H1 (cell line): ENCODE data around the gene OLFML2A. TPM values are rescaled to one million over a fixed set of nuclear protein-coding genes. Genes with fewer than 3 reads are reported as not detected.
"Not testable (repeated sequence)": the region's sequence is repeated elsewhere in the genome, so short reads cannot be mapped to it uniquely, and the experiment has no call there.

Source experiments
- CTCF ChIA-PET: fragments of 300-600 bp; sonication (Branson Sonifier 250); formaldehyde crosslinking; loops from one replicate; lab custom pipeline; 2021; ENCODE audit not compliant: partially characterized antibody; lab: Charles Lee
- POLR2A ChIA-PET: fragments of 300-600 bp; sonication (Branson Sonifier 250); formaldehyde crosslinking; loops from one replicate; lab custom pipeline; 2021; ENCODE audit warnings: inconsistent platforms; ENCODE audit not compliant: partially characterized antibody; lab: Charles Lee
- DNase-seq, 2 experiments: peaks; one replicate each; pipeline versions ENCODE4 v3.0.0 to v3.0.0-alpha.2; 2010 to 2022; ENCODE audit warnings: low spot score in 2 of 2, low read depth in 1 of 2, mixed read lengths in 1 of 2
- FAIRE-seq: peaks from 2 replicates; lab custom pipeline; 2011; peaks lifted over from hg19 to GRCh38; lab: Jason Lieb, UNC
- H2AFZ ChIP-seq: 2 replicates; pipeline ENCODE4 v1.8.1; 2012; ENCODE audit warnings: low read length, inconsistent platforms
- H2AK5ac ChIP-seq: 2 replicates; pipeline ENCODE4 v1.6.1; 2013; ENCODE audit warnings: low read depth, low read length
- H2BK120ac ChIP-seq: replicated peaks from 2 replicates; pipeline ENCODE3; 2013; ENCODE audit warnings: low read depth, low read length, inconsistent platforms
- H2BK12ac ChIP-seq: 2 replicates; pipeline ENCODE4 v1.6.1; 2013; ENCODE audit warnings: low read depth, low read length
- H2BK15ac ChIP-seq: 2 replicates; pipeline ENCODE4 v1.6.1; 2013; ENCODE audit warnings: low read length
- H2BK20ac ChIP-seq: 2 replicates; pipeline ENCODE4 v1.6.1; 2013; ENCODE audit warnings: low read length
- H2BK5ac ChIP-seq: 2 replicates; pipeline ENCODE4 v1.6.1; 2013; ENCODE audit warnings: low read depth, low read length
- H3K14ac ChIP-seq: 2 replicates; pipeline ENCODE4 v1.6.1; 2013; ENCODE audit warnings: inconsistent platforms; ENCODE audit not compliant: insufficient read length
- H3K18ac ChIP-seq: 2 replicates; pipeline ENCODE4 v1.6.1; 2013; ENCODE audit warnings: low read length; ENCODE audit errors: extremely low read depth
- H3K23ac ChIP-seq: 2 replicates; pipeline ENCODE4 v1.6.1; 2013; ENCODE audit warnings: inconsistent platforms; ENCODE audit not compliant: insufficient read length
- H3K23me2 ChIP-seq: 2 replicates; pipeline ENCODE4 v1.6.1; 2013; ENCODE audit warnings: low read depth, low read length
- H3K27ac ChIP-seq: 2 replicates; pipeline ENCODE4 v1.6.1; 2011; ENCODE audit warnings: low read depth, low read length, inconsistent platforms
- H3K27me3 ChIP-seq, 4 experiments: replicated peaks in 1 of 4; 1 replicate in 1 of 4; 2 replicates in 3 of 4; pipeline versions ENCODE4 v1.6.1 to v1.8.1; 2011 to 2013; ENCODE audit warnings: low read length in 3 of 4, mild to moderate bottlenecking in 3 of 4, inconsistent platforms in 2 of 4, mixed read lengths in 2 of 4, moderate library complexity in 1 of 4; ENCODE audit not compliant: control insufficient read depth in 3 of 4, insufficient read depth in 3 of 4; ENCODE audit errors: extremely low read depth in 1 of 4
- H3K36me3 ChIP-seq, 4 experiments: 2 replicates each; pipeline versions ENCODE4 v1.6.1 to v1.8.1; 2011 to 2013; ENCODE audit warnings: mild to moderate bottlenecking in 4 of 4, low read length in 3 of 4, moderate library complexity in 2 of 4, control low read depth in 1 of 4, inconsistent platforms in 1 of 4; ENCODE audit not compliant: insufficient read depth in 4 of 4, control insufficient read depth in 2 of 4
- H3K4ac ChIP-seq: replicated peaks from 2 replicates; pipeline ENCODE3; 2013; ENCODE audit warnings: low read length, low read depth, mixed read lengths, inconsistent platforms; ENCODE audit not compliant: insufficient read length
- H3K4me1 ChIP-seq, 4 experiments: replicated peaks in 1 of 4; 1 replicate in 1 of 4; 2 replicates in 3 of 4; pipeline versions ENCODE4 v1.6.1 to v1.8.1; 2011 to 2013; ENCODE audit warnings: low read length in 3 of 4, inconsistent platforms in 2 of 4, mixed read lengths in 1 of 4; ENCODE audit not compliant: insufficient read depth in 4 of 4, control insufficient read depth in 3 of 4
- H3K4me2 ChIP-seq, 2 experiments: 2 replicates each; pipeline versions ENCODE4 v1.6.1 to v1.8.1; 2011 to 2013; ENCODE audit warnings: low read depth in 2 of 2, low read length in 2 of 2, control low read depth in 1 of 2, inconsistent platforms in 1 of 2, mild to moderate bottlenecking in 1 of 2; ENCODE audit not compliant: insufficient read depth in 1 of 2
- H3K4me3 ChIP-seq, 4 experiments: fragments of 200-600, 300-600 bp in 1 of 4; sonication (generic), shearing (Covaris generic), sonication (Bioruptor Twin) in 1 of 4; 2 replicates each; pipeline versions ENCODE4 v1.5.1 to v1.8.1; 2011 to 2016; ENCODE audit warnings: low read length in 4 of 4, low read depth in 3 of 4, control low read depth in 2 of 4, inconsistent platforms in 2 of 4, mild to moderate bottlenecking in 2 of 4, mixed read lengths in 1 of 4, moderate library complexity in 1 of 4; ENCODE audit not compliant: insufficient read depth in 2 of 4; ENCODE audit errors: extremely low read depth in 1 of 4
- H3K56ac ChIP-seq: replicated peaks from 2 replicates; pipeline ENCODE3; 2013; ENCODE audit warnings: low read depth, mild to moderate bottlenecking, mixed read lengths, low read length, inconsistent platforms; ENCODE audit not compliant: insufficient read length
- H3K79me1 ChIP-seq: 2 replicates; pipeline ENCODE4 v1.6.1; 2013; ENCODE audit warnings: low read depth, low read length, control low read depth
- H3K79me2 ChIP-seq, 2 experiments: 2 replicates each; pipeline versions ENCODE4 v1.6.1 to v1.8.1; 2012 to 2013; ENCODE audit warnings: low read length in 2 of 2, mild to moderate bottlenecking in 2 of 2, inconsistent platforms in 1 of 2; ENCODE audit not compliant: insufficient read depth in 2 of 2, control insufficient read depth in 1 of 2
- H3K9ac ChIP-seq, 4 experiments: replicated peaks in 1 of 4; 1 replicate in 1 of 4; 2 replicates in 3 of 4; pipeline versions ENCODE4 v1.6.1 to v1.8.1; 2011 to 2013; ENCODE audit warnings: low read depth in 3 of 4, low read length in 3 of 4, control low read depth in 2 of 4, mild to moderate bottlenecking in 2 of 4, moderate library complexity in 2 of 4, inconsistent platforms in 1 of 4; ENCODE audit errors: extremely low read depth in 1 of 4
- H3K9me3 ChIP-seq, 2 experiments: 2 replicates each; pipeline versions ENCODE4 v1.6.1 to v1.8.1; 2012 to 2013; ENCODE audit warnings: mild to moderate bottlenecking in 2 of 2, moderate library complexity in 2 of 2, control low read depth in 1 of 2, inconsistent platforms in 1 of 2, low read depth in 1 of 2, low read length in 1 of 2, mixed read lengths in 1 of 2; ENCODE audit not compliant: insufficient read depth in 2 of 2
- H4K20me1 ChIP-seq, 2 experiments: replicated peaks in 1 of 2; 2 replicates each; pipeline versions ENCODE3 to v1.8.1; 2011 to 2013; ENCODE audit warnings: inconsistent platforms in 2 of 2, low read length in 2 of 2, mild to moderate bottlenecking in 1 of 2; ENCODE audit not compliant: insufficient read depth in 2 of 2, control insufficient read depth in 1 of 2
- H4K5ac ChIP-seq: 2 replicates; pipeline ENCODE4 v1.6.1; 2013; ENCODE audit warnings: low read length, low read depth, mixed read lengths, inconsistent platforms; ENCODE audit not compliant: insufficient read length
- H4K8ac ChIP-seq: 2 replicates; pipeline ENCODE4 v1.8.0; 2013; ENCODE audit warnings: mild to moderate bottlenecking, moderate library complexity, low read length, inconsistent platforms; ENCODE audit not compliant: insufficient read depth; ENCODE audit errors: extremely low read depth
- H4K91ac ChIP-seq: replicated peaks from 2 replicates; pipeline ENCODE3; 2013; ENCODE audit warnings: low read length, mixed read lengths, inconsistent platforms; ENCODE audit not compliant: insufficient read length
- WGBS, 2 experiments: shearing (Covaris generic) in 1 of 2; methylation state at CpG; one replicate each; pipeline versions ENCODE4 v1.1.6 to v1.1.7; 2013 to 2015; ENCODE audit warnings: low lambda C conversion rate in 2 of 2, mixed read lengths in 2 of 2, inconsistent platforms in 1 of 2, low coverage in 1 of 2, missing lambda C conversion rate in 1 of 2; ENCODE audit not compliant: insufficient replicate concordance in 2 of 2, insufficient coverage in 1 of 2, insufficient read length in 1 of 2; ENCODE audit errors: extremely low coverage in 1 of 2, missing lambda C conversion rate in 1 of 2; 5-methylcytosine and 5-hydroxymethylcytosine counted together
- polyA plus RNA-seq, 7 experiments: library from polyadenylated mRNA; depleted of rRNA in 3 of 7; stranded (reverse) in 5 of 7; unstranded in 2 of 7; fragments of >200 nt in 5 of 7; fragments of 200-250 nt in 2 of 7; gene quantifications; 1 replicate in 5 of 7; 2 replicates in 1 of 7; 4 replicates in 1 of 7; pipeline versions ENCODE4 v1.2.1 to v1.2.3, GENCODE V29; 2011 to 2013; ENCODE audit warnings: missing spikeins in 2 of 7, mixed read lengths in 2 of 7
- total RNA-seq: library from RNA; stranded (reverse); fragmentation: NEBNext Ultra II Directional; extraction: Animal tissue kit (Norgen Biotek cat#: 25700); gene quantifications from 2 replicates; pipeline ENCODE4 v1.2.1, GENCODE V29; 2021

OLFML2A gene
- total and polyA plus RNA-seq, 2 of the 8 experiments (the other 6 are each of a cell fraction or from before 2014, with no cell fraction given), result 7.8 to 11.5 TPM

GRCh38 chr9:124738075-124738474 lies 38.9 kb upstream of the OLFML2A start:
- POLR2A ChIA-PET, H3K56ac ChIP-seq, H2BK5ac ChIP-seq, H3K4ac ChIP-seq, H3K9ac ChIP-seq, H3K27ac ChIP-seq, H2BK120ac ChIP-seq, H3K4me3 ChIP-seq, H4K8ac ChIP-seq, H2AFZ ChIP-seq, H3K36me3 ChIP-seq, H4K20me1 ChIP-seq, FAIRE-seq, DNase-seq, H3K18ac ChIP-seq, H3K14ac ChIP-seq, H2BK20ac ChIP-seq, H3K23ac ChIP-seq, H4K5ac ChIP-seq, H2AK5ac ChIP-seq, H2BK15ac ChIP-seq, H3K4me2 ChIP-seq, H2BK12ac ChIP-seq, H3K27me3 ChIP-seq, H3K79me1 ChIP-seq, H3K23me2 ChIP-seq, H3K9me3 ChIP-seq, H4K91ac ChIP-seq: not testable (repeated sequence)
- Histone ChIP-seq H3K79me2 (peaks cover 0 to 91% of the 10 kb centered on the region in 2 experiments; a peak in 3 of 4 replicates), H3K4me1 (peaks cover 6 to 19% (median 10%) of the 10 kb centered on the region in 4 experiments; a peak in 6 of 7 replicates)
- WGBS, 2 experiments, result 96% methylated on average over 7 of the region's 7 CpGs; no CpG with 5 or more reads in 1 of the 2 experiments
- CTCF ChIA-PET, result interaction anchor here (0.8 to 1.9 kb wide), 4 partner anchors 12 to 121 kb away, joined by 3 to 4 read pairs (median 4); partner anchors contain the start of gene NR6A1
